SJSA1 (cell line): ENCODE measurements around the gene MMUT. TPM values are rescaled to one million over a fixed set of nuclear protein-coding genes. Genes with fewer than 3 reads are reported as not detected.
A peak's percentile ranks its signal among the peaks of the same experiment; 100 is the strongest.
"Not testable (repeated sequence)": the region's sequence is repeated elsewhere in the genome, so short reads cannot be mapped to it uniquely, and the experiment has no call there.

ENCODE experiments used
- DNase-seq, 2 experiments: peaks; one replicate each; pipeline ENCODE4 v3.0.0-alpha.2; 2015 to 2020; ENCODE audit warnings: low spot score in 2 of 2, low read depth in 1 of 2
- H3K27ac ChIP-seq: fragments of 250-450 bp; sonication (Bioruptor Pico); 2 replicates; pipeline ENCODE4 v1.5.1; 2020; ENCODE audit warnings: mild to moderate bottlenecking, moderate library complexity
- H3K27me3 ChIP-seq: fragments of 250-450 bp; sonication (Bioruptor Pico); replicated peaks from 2 replicates; pipeline ENCODE4 v1.5.1; 2020; ENCODE audit warnings: mild to moderate bottlenecking, moderate library complexity
- H3K36me3 ChIP-seq: fragments of 250-450 bp; sonication (Bioruptor Pico); 2 replicates; pipeline ENCODE4 v1.5.1; 2020; ENCODE audit warnings: mild to moderate bottlenecking
- H3K4me1 ChIP-seq: fragments of 250-450 bp; sonication (Bioruptor Pico); replicated peaks from 2 replicates; pipeline ENCODE4 v1.6.1; 2021; ENCODE audit warnings: mild to moderate bottlenecking
- H3K4me3 ChIP-seq: fragments of 250-450 bp; sonication (Bioruptor Pico); 2 replicates; pipeline ENCODE4 v1.5.1; 2020; ENCODE audit warnings: mild to moderate bottlenecking
- H3K9me3 ChIP-seq: fragments of 250-450 bp; sonication (Bioruptor Pico); replicated peaks from 2 replicates; pipeline ENCODE4 v1.5.1; 2020; ENCODE audit warnings: mild to moderate bottlenecking
- total RNA-seq: library from RNA; depleted of rRNA; stranded (reverse); fragments of >200 nt; shearing (Covaris generic); gene quantifications from 2 replicates; pipeline ENCODE4 v1.2.3, GENCODE V29; 2014; rRNA removed

Gene MMUT
- total RNA-seq = 10.1 and 10.3 TPM in 2 replicates

DNA sequence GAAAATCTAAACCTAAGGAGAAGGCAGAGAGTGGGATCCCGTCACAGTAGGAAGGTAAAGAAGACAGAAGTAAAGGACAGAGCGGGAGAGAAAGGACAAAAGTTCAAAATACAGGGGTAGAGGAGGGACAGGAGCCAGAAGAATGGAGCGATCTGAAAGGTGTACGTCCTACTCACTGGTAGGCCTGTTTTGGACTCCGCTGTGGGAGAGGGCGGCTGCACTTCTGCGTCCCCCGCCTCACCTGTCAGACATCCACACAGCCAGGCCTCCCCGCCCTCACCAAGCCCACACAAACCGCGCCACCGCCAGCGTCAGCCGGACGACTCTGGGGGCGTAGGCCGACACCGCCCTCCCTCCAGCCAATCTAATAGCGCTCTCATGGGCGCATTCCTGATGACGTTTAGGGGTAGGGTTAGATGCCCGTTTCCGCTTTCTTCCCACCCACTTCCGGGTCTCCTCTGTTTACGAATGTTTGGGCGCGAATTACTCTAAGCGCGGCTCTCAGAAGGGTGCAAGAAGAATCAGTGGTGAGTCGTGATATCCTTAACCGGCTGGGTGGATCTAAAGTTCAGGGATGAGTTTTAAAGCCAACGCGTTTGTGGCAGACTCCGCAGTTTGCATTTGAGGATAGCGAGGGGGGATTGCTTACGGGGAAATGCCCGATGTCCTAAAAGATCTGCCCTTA, at the start of gene MMUT, which contains the start of gene CENPQ:
MMUT (minus strand) TSS at position 327 of the 685 bp plus-strand sequence. CDS start 3,787 bp downstream, outside the sequence.
CENPQ (plus strand) TSS at position 444 of the 685 bp plus-strand sequence. CDS start 6,807 bp downstream, outside the sequence.
- Histone ChIP-seq H3K27me3 (no peaks in the 10 kb centered on the region), H3K36me3 (no peaks in the 10 kb centered on the region), H3K4me3 (peak within 1 kb of the TSS; percentile 63), H3K4me1 (peaks cover 12% of the 10 kb centered on the region; the same call in 1 of the 2 replicates), H3K27ac (peak within 1 kb of the TSS; percentile 77), H3K9me3 (no peaks in the 10 kb centered on the region)
- peak; percentile 89 to 94 for DNase-seq

DNA sequence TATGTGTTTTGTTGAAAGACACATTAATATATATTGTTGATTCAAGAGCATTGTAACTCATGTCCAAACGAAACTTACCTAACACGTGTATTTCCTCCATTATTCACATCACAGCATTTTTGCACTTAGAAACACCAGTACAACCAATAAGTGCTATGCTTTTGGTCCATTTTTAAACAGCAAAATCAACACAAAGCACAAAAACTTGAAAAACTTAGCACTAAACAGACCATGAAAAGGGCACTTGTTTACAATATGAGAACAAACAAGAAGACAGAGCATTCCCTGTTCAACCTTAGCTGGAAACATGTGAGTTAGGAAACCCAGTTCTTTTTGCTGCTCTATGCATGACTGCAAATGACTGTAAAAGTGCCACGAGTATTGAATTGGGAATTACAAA, 46.3 kb upstream of the MMUT start:
- no peaks in the 10 kb centered on the region for H3K36me3 ChIP-seq
- no peaks in the 10 kb centered on the region for H3K27me3 ChIP-seq
- no peak overlapping the region for H3K27ac ChIP-seq
- no peak for DNase-seq
- H3K4me3 ChIP-seq = no peak overlapping the region
- 0 out of 2 replicates have a peak, but pooled peaks cover 3% of the 10 kb centered on the region for H3K9me3 ChIP-seq
- no peaks in the 10 kb centered on the region for H3K4me1 ChIP-seq

DNA sequence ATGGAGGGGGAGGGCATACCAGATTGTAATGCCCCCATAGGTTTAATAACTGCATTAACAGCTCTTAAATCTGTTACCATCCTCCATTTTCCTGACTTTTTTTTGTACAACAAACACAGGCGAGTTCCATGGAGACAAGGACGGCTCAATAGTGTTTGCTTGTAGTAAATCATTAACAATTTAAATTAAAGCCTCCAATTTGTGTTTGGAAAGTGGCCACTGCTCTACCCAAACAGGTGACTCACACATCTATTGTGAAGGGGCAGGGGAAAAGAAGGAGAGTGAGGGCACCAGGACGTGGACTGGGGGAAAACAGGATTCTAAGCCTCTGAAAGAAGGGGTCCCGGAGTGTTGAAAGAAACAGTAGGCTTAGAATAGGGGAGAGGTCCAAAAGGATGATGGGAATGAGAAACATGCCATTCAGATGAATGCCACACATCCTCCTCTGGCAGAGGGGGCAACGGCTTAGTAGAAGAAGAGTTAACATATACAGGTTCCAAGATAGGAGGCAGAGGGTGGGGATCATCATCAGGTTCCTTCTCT, 43.6 kb upstream of the MMUT start:
- H3K27ac ChIP-seq = no peak overlapping the region

DNA sequence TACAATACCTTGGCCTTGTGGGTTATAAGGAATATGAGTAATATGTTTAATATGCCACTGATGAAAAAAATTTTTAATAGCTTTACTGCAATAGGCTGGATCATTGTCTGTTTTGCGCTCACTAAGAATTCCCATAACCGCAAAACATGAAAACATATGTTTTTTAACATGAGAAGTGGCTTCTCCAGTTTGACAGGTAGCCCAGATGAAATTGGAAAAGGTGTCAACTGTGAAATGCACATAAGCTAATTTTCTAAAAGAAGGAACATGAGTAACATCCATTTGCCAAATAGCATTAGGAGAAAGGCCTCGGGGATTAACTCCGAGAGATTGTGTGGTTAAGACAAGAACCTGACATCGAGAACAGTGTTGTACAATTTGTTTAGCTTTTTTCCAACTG, 41.6 kb upstream of the MMUT start:
- no peak overlapping the region for H3K27ac ChIP-seq
- no peak for DNase-seq
- H3K4me1 ChIP-seq = no peaks in the 10 kb centered on the region
- H3K36me3 ChIP-seq = no peaks in the 10 kb centered on the region
- no peak overlapping the region for H3K4me3 ChIP-seq
- H3K27me3 ChIP-seq = peaks cover 5% of the 10 kb centered on the region; the same call in 1 of the 2 replicates
- H3K9me3 ChIP-seq = 0 out of 2 replicates have a peak, but pooled peaks cover 3% of the 10 kb centered on the region

More for the DNA sequence above, 43.6 kb upstream of the MMUT start:
- Histone ChIP-seq H3K9me3 (0 out of 2 replicates have a peak, but pooled peaks cover 3% of the 10 kb centered on the region), H3K4me1 (no peaks in the 10 kb centered on the region), H3K36me3 (no peaks in the 10 kb centered on the region), H3K4me3 (no peak overlapping the region), H3K27me3 (no peaks in the 10 kb centered on the region)
- DNase-seq = no peak

GRCh38 chr6:49499623-49500022, 36.6 kb upstream of the MMUT start, which contains the start of gene GLYATL3:
Gene GLYATL3, plus strand, starts transcription at chr6:49499923. Its CDS starts 12,068 bp downstream, at chr6:49511991.
- H3K9me3 ChIP-seq = no peaks in the 10 kb centered on the region
- no peak within 1 kb of the TSS for H3K4me3 ChIP-seq
- H3K36me3 ChIP-seq = no peaks in the 10 kb centered on the region
- no peak for DNase-seq
- H3K27me3 ChIP-seq = peaks cover 17% of the 10 kb centered on the region
- H3K27ac ChIP-seq = no peak within 1 kb of the TSS
- H3K4me1 ChIP-seq = no peaks in the 10 kb centered on the region

- Histone ChIP-seq H3K9me3 (no peaks in the 10 kb centered on the region), H3K4me3 (no peak overlapping the region), H3K36me3 (no peaks in the 10 kb centered on the region), H3K27ac (no peak overlapping the region), H3K4me1 (no peaks in the 10 kb centered on the region), H3K27me3 (peaks cover 17% of the 10 kb centered on the region)
- DNase-seq = no peak
These were observed 36.1 kb upstream of the MMUT start for GRCh38 chr6:49499126-49499525.

GRCh38 chr6:49497304-49497703, 34.3 kb upstream of the MMUT start:
- H3K36me3 ChIP-seq = peaks cover 3% of the 10 kb centered on the region; the same call in 1 of the 2 replicates
- H3K4me3 ChIP-seq = no peak overlapping the region
- DNase-seq = no peak
- no peaks in the 10 kb centered on the region for H3K4me1 ChIP-seq
- H3K27ac ChIP-seq = no peak overlapping the region
- H3K9me3 ChIP-seq = no peaks in the 10 kb centered on the region
- H3K27me3 ChIP-seq = peaks cover 17% of the 10 kb centered on the region

- no peaks in the 10 kb centered on the region for H3K9me3 ChIP-seq
- H3K36me3 ChIP-seq = peaks cover 26% of the 10 kb centered on the region
- H3K27me3 ChIP-seq = no peaks in the 10 kb centered on the region
- no peak for DNase-seq
- H3K27ac ChIP-seq = no peak overlapping the region
- no peak overlapping the region for H3K4me3 ChIP-seq
- H3K4me1 ChIP-seq = no peaks in the 10 kb centered on the region
These were observed 27.6 kb upstream of the MMUT start for GRCh38 chr6:49490633-49491032.

DNA sequence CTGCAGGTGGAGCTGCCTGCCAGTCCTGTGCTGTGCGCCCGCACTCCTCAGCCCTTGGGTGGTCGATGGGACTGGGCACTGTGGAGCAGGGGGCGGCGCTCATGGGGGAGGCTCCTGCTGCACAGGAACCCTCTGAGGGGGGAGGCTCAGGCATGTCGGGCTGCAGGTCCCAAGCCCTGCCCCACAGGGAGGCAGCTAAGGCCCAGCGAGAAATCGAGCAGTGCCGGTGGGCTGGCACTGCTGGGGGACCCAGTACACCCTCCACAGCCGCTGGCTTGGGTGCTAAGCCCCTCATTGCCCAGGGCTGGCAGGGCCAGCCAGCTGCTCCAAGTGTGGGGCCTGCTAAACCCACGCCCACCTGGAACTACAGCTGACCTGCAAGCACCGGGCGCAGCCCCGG, 20.3 kb upstream of the MMUT start:
- DNase-seq, H3K27ac ChIP-seq, H3K36me3 ChIP-seq, H3K4me1 ChIP-seq, H3K27me3 ChIP-seq, H3K9me3 ChIP-seq, H3K4me3 ChIP-seq: not testable (repeated sequence)

GRCh38 chr6:49481846-49482245, 18.8 kb upstream of the MMUT start:
- DNase-seq, H3K4me3 ChIP-seq, H3K4me1 ChIP-seq, H3K9me3 ChIP-seq, H3K27ac ChIP-seq, H3K27me3 ChIP-seq: not testable (repeated sequence)
- peaks cover 12% of the 10 kb centered on the region for H3K36me3 ChIP-seq

DNA sequence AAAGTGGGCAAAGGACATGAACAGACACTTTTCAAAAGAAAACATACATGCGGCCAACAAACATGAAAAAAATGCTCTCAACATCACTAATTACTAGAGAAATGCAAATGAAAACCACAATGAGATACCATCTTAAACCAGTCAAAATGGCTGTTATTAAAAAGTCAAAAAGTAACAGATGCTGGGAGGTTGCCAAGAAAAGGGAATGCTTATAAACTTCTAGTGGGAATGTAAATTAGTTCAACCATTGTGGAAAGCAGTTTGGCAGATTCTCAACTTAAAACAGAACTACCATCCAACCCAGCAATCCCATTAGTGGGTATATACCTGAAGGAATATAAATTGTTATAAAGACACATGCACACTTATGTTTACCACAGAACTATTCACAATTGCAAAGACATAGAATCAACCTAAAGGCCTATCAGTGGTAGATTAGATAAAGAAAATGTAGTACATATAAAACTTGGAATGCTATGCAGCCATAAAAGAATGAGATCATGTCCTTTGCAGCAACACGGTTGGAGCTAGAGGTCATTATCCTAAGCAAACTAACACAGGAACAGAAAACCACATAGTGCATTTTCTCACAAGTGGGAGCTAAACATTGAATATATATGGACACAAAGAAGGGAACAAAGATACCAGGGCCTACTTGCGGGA, 16.4 kb upstream of the MMUT start:
- DNase-seq = no peak
- no peak overlapping the region for H3K4me3 ChIP-seq
- peaks cover 6% of the 10 kb centered on the region for H3K36me3 ChIP-seq
- H3K27me3 ChIP-seq = no peaks in the 10 kb centered on the region
- H3K27ac ChIP-seq = no peak overlapping the region
- no peaks in the 10 kb centered on the region for H3K9me3 ChIP-seq
- no peaks in the 10 kb centered on the region for H3K4me1 ChIP-seq

- H3K36me3 ChIP-seq = peaks cover 26% of the 10 kb centered on the region
- H3K4me1 ChIP-seq, H3K27ac ChIP-seq, H3K27me3 ChIP-seq, H3K9me3 ChIP-seq, H3K4me3 ChIP-seq, DNase-seq: not testable (repeated sequence)
These were observed 13.5 kb upstream of the MMUT start for GRCh38 chr6:49476564-49476963.

DNA sequence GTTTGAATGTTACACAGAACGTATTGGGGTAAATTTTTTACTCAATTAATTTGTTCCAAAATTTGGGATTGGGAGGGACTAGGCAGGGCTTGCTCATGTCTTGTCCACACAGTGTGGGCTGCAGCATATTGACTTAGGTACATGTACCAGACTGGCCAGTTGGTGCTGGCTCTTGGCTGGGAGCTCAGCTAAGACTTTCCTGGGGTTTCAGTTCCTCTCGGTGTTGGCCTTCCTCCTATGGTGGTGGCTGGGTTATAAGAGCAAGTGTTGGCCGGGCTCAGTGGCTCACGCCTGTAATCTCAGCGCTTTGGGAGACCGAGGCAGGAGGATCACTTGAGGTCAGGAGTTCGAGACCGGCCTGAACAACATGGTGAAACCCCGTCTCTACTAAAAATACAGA, 5.0 kb upstream of the MMUT start:
- H3K4me1 ChIP-seq = 0 out of 2 replicates have a peak, but pooled peaks cover 8% of the 10 kb centered on the region
- no peak for DNase-seq
- H3K27me3 ChIP-seq = no peaks in the 10 kb centered on the region
- H3K4me3 ChIP-seq = no peak overlapping the region
- no peak overlapping the region for H3K27ac ChIP-seq
- H3K36me3 ChIP-seq = peaks cover 19% of the 10 kb centered on the region
- no peaks in the 10 kb centered on the region for H3K9me3 ChIP-seq

DNA sequence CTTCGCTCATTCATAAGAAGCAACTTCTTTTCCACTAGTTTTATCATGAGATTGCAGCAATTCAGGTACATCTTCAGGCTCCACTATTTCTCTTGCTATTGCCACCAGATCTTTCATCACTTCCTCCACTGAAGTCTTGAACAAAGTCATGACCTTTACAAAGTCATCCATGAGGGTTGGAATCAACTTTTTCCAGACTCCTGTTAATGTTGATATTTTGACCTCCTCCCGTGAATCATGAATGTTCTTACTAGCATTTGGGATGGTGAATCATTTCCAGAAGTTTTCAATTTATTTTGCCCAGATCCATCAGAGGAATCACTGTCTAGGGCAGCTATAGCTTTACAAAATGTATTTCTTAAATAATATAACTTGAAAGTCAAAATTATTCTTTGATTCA, 1.6 kb upstream of the MMUT start:
- no peak for DNase-seq
- H3K4me3 ChIP-seq = no peak overlapping the region

More for the DNA sequence above, 1.6 kb upstream of the MMUT start:
- peaks cover 12% of the 10 kb centered on the region; the same call in 1 of the 2 replicates for H3K4me1 ChIP-seq
- no peaks in the 10 kb centered on the region for H3K9me3 ChIP-seq
- H3K36me3 ChIP-seq = no peaks in the 10 kb centered on the region
- no peaks in the 10 kb centered on the region for H3K27me3 ChIP-seq
- no peak overlapping the region for H3K27ac ChIP-seq
